Skeletal muscle cell (primary cell): ENCODE results near the gene CHST11.

Experiments used
- DNase-seq: peaks from one replicate; pipeline ENCODE4 v3.0.0-alpha.2; 2010; ENCODE audit warnings: low read depth
- H3K4me3 ChIP-seq: 2 replicates; pipeline ENCODE4 v1.5.1; 2011; ENCODE audit warnings: low read depth, mild to moderate bottlenecking, control low read depth, low read length, moderate library complexity

The CHST11 gene

DNA sequence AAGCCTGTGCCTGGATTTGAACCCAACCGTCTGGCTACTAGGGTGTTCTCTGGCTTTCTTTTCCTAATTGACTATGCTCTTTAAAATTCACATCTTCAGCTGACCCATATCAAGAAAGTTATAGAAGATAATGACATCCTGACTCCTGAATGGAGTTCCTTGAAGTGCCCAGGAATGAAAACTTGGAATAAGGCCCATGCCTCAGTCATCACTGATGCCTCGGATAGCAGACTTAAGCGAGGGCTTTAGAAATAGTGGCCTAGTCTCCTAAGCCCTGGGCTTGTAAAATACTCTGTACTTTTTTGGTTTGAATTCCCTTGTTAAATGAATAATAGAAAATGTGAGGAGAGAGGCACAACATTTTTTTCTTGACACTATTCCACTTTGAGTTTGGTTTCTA, 39.0 kb downstream of the CHST11 start:
- no peak for DNase-seq
- no peak overlapping the region for H3K4me3 ChIP-seq

DNA sequence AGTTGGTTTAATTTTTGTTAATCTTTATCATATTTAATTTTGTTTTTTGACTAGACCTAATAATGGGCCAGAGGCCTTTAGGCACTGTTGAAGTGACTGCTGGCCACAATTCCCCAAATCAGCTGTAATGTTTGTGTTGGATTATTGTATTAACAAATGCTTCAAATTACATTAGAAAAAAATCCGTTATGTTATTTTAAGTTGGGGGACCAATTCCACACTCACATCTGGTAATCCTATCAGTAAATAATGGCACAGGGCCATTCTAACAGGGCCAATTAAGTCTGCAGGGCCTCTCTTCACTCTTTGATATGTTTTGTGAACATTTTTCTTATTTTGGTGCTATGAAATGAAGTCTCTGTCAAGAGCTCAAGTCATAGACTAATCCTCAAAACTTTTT, 39.6 kb downstream of the CHST11 start:
- no peak for DNase-seq
- H3K4me3 ChIP-seq: no peak overlapping the region

DNA sequence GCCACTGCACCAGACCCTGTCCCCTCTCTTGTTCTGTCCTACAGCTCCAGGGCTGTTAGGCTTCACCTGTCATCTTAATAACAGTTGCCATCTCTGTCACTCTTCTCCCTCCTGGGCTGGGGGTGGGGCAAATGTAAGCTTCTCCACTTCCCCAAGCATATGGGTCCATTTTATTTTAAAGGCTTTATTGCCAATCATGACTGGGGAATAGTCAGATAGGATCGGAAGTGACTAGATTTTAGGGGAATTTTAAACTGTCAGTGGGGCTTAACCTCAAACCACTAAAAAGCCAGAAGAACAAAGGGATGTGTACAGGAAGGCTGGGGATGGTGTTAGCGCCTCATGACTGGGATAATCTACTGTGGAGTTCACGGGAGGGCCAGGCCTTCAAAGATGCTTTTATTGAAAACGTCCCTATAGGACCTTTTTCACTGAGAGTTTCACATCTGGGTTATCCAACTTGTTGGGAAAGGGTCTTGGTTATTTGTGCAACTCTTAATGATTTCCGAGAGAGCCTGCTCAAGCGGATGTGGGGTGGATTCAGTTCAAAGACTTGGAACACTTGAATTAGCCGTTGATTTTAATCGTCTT, 41.6 kb downstream of the CHST11 start:
- DNase-seq: peak; percentile 9

DNA sequence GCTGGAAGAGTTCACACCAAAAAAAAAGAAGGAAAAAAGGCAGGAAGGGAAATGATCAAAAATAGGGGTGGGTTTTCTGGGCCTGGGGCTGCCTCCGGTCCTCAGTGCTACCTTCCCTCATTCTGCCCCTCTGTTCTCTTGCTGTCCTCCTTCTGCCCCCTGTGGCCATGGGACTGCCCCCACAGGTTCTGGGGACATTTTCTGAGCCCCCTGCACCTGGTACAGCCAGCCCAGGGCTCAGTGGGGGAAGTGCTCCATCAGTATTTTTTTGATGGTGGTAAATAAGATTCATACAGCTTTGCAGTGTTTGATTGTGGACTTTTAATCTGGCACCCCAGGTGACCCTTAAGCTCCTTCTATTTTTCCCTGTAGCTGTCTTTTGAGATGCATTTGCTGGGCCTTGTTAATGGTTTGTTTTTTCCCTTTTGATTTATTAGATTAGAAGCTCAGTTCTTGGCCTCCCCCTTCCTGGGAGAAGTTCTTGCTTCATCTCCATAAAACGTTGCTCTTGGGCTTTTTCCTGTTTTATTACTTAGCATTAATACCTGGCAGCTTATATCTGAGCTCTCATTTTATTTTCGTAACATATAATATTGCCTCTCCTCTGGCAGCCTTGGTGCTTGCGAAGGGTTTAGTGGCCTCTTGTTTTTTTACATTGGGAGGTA, 43.1 kb downstream of the CHST11 start:
- no peak for DNase-seq
- no peak overlapping the region for H3K4me3 ChIP-seq

More for the DNA sequence above, 41.6 kb downstream of the CHST11 start:
- no peak overlapping the region for H3K4me3 ChIP-seq

DNA sequence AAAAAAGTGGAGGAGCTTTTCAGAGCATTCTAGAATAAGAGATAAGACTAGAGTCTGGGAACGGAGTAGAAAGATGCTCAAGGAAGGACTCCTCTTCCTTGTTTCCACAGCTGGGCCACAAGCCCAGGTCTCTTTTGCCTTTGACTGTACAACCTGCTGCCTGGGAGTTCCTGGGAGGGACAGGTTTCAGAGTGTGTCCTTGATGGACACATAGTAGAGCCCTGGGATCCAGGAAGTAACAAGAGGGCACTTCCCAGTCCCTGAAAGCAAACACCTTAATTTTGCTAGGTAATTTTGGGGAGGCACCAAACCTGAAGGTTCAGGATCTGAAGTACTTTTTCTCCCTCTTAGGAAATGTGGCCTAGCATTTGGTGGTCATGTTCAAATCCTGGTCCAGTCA, 44.4 kb downstream of the CHST11 start:
- no peak overlapping the region for H3K4me3 ChIP-seq
- no peak for DNase-seq

DNA sequence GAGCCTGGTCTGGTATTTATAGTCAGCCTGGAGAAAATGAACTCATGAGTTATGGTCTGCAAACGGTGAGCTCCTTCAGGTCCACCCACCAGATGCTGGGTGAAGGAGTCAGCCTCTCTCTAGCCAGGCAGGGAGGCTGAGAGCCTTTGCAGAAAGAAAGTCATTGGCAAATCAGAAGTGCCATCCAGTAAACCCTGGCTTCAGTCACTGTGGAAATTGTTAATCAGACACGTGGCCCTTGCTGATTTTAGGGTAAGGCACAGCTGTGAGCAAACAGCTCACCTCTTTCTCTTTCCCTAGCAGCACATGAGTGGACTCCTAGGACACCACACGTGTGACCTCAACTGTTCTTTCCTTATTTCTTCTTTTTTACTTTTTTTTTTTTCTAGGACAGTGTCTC, 44.9 kb downstream of the CHST11 start:
- DNase-seq: no peak
- no peak overlapping the region for H3K4me3 ChIP-seq

DNA sequence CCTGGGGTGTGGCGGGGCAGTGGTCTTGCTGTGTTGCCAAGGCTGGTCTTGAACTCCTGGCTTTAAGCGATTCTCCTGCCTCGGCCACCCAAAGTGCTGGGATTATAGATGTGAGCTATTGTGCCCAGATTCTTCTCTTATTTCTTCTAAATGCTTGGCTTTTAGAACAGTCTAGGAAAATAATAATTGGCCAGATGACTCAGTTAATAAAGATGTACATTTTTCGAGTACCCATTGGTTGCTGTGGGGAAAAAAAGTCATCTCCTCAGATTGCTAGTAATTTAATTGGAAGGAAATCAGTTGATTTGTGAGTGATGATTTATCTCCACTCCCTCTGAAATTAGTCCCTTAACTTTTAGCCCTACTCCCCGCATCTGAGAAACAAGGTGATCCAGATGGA, 45.5 kb downstream of the CHST11 start:
- DNase-seq: no peak
- H3K4me3 ChIP-seq: no peak overlapping the region

DNA sequence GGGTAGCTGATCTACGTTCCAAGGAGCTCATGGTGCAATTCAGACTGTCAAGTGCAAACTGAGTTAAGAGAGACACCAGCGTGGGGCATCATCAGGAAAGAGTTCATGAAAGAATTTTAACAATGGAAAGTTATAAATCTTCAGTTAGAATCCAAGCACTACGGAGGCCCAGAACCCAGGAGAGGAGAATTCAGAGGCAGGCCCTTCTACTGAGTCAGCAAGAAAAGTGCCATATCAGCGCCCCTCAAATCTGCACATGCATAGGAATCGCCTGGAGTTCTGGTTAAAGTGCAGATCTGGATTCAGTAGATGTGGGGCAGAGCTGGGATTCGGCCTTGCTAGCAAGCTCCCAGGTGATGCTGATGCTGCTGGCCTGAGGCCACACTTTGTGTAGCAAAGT, 45.9 kb downstream of the CHST11 start:
- no peak for DNase-seq
- no peak overlapping the region for H3K4me3 ChIP-seq

DNA sequence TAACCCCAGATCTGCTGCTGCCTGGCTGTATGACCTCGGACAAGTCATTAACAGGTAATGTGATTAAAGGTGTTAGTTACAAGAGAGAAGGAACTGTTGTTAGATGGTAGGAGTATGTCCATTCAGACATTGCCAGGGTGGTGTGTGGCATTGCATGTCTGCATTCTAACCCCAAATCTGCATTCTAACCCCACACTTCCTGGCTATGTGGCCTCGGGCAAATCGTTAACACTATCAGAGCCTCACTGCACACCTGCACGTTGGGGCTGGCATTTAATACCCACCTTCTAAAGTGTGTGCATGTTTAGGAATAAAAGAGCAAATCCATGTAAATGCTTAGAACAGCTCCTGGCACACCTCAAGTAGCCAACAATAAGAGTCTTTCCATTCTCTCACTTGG, 46.4 kb downstream of the CHST11 start:
- DNase-seq: no peak
- H3K4me3 ChIP-seq: no peak overlapping the region

DNA sequence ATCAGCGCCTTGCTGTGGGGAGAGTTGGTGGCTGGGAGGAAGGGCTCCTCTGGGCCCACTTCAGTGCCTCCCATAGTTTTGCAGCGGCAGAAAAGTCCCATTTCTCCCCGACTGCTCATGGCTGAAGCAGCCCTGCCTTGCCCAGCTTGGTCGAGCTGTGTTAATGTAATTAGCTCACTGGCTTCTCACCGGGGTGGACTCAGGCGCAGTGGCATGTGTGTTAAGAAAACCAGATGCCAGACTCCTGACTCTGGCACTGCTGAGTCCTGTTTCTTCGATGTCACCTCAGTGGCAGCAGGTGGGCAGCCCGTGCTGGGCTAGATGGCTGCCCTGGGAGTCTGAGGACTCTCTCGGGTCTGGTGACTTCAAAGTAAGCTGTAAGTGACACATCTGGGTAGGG, 47.4 kb downstream of the CHST11 start:
- no peak overlapping the region for H3K4me3 ChIP-seq
- DNase-seq: no peak

DNA sequence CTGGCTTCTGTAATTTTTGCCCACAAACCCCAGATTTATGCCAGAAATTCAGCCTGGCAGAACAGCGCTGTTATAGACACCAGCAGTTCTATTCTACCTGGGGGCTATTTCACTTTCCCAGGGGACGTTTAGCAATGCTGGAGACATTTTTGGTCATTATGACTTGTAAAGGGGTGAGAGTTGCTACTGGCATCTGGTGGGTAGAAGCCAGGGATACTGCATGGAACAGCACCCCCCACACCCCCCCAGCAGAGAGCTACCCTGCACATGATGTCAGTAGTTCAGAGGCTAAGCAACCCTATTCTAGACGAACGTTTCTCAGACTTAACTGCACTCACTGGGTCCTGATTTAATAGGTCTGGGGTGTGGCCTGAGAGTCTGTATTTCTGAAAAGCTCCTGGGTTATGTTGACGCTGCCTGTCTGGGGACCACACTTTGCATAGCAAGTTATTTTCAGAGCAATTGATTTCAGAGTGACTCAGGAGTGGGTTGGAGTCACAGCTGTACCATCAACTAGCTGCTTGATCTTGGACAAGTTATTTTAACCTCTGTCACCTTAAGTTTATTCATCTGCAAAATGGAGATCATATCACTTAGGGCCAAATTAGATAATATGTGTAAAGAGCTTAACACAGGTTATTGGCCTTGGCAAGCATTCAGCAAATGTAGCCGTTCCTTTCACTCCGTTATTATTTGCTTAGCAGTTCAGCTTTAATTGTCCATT, 48.5 kb downstream of the CHST11 start:
- no peak for DNase-seq
- no peak overlapping the region for H3K4me3 ChIP-seq

DNA sequence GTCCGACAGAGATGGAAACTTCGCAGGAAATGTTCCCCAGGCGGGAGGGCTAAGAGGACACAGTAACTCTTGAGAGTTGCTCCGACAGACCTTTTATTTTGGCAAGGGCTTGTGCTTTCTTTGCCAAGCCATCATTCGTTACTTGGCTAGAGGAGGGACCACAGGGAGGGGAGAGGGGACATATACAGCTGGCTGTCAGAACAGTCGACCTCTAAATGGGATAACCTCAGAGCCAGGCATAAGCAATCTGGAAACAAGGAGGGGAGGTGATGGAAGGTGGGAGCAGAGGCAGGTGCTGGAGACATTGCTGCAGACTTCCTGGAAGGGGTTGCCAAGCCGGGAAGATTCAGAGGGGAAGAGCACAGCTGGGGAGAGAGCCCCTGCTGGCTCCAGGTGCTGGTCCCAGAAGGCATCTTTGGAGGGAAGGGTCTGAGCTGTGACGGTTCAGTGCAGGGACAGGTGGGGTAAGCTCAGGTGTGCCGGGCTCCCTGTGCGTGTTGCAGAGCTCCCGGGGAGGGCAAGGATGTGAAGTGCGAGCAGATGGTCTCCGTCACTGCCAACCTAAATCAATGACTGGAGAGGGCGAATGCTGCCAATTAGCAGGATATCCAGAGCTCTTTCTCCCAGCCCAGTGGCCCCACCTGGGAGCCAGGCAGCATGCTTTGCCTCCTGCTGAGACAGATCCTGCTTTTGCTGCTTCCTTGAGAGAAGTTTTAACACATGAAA, 50.1 kb downstream of the CHST11 start:
- no peak for DNase-seq
- no peak overlapping the region for H3K4me3 ChIP-seq

DNA sequence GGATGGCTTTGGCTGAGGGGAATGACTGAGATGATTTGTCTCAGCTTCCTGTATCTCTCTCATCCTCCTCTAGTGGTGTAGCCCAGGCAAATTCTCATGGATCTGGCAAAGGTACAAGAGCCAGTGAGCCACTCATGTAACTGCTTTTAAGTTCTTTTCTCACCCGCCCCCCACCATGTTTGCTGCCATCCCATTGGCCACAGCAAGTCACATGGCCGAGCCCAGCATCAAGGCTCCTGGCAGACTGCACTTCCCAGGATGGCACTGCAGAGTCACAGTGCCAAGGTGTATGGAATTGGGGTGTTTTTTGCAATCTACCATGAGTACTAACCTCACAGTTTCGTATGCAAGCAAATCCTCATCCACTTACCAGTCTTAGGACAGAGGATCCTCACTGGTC, 50.9 kb downstream of the CHST11 start:
- no peak for DNase-seq
- no peak overlapping the region for H3K4me3 ChIP-seq

DNA sequence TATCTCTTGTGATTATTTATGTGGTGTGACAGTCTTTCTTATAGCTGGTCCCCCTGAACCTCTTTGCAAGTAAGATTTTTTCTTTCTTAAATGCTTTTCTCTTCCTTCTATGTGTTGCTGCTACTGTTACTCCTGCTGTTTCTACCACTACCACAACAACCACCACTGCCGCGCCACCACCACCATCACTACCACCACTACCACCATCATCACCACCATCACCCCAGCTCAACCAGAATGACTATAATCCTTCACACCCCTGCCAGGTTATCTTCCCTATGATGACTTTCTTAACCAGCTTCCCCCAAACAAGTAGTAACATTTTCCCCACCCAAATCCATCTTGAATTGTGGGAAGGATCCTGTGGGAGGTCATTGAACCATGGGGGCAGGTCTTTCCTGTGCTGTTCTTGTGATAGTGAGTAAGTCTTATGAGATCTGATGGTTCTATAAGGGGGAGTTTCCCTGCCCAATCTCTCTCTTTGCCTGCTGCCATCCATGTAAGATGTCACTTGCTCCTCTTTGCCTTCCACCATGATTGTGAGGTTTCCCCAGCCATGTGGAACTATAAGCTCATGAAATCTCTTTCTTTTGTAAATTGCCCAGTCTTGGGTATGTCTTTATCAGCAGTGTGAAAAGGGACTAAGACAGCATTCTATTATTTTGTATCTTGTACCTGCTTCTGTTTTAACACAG, 52.2 kb downstream of the CHST11 start:
- DNase-seq: no peak

DNA sequence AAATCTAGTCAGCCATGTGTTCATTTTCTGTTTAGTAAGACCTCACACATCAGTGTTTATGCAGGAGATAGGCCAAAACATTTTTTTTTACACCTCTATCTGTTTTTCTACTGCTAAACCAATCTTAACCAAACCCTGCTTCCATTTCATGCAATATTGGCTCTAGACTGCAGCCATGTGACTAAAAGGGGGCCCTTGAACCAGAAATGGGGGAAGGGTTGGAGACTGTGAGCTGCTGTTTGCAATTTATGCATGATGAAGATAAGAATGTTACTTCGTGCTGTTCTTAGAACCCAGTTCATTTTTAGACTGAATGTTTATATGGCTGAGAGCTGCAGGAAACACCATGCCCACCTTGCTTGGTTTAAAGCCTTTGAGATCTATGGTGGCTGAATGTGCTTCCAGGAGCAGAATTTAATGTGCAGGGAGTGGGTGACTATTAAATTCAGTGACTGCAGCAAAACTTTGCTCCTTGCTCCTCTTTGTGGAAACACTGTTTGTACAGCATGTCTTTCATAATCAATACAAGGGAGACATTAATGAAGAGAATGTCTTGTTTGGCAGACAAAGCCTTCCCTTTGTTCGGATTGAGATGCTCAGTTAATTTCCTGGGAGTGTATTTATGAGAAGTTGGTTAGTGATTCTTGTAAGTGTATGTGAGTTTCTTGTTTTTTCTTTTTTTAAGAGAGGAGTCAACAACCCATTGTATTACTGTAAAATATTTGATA, 53.6 kb downstream of the CHST11 start:
- H3K4me3 ChIP-seq: no peak overlapping the region
- DNase-seq: no peak

More for the DNA sequence above, 52.2 kb downstream of the CHST11 start:
- H3K4me3 ChIP-seq: no peak overlapping the region

DNA sequence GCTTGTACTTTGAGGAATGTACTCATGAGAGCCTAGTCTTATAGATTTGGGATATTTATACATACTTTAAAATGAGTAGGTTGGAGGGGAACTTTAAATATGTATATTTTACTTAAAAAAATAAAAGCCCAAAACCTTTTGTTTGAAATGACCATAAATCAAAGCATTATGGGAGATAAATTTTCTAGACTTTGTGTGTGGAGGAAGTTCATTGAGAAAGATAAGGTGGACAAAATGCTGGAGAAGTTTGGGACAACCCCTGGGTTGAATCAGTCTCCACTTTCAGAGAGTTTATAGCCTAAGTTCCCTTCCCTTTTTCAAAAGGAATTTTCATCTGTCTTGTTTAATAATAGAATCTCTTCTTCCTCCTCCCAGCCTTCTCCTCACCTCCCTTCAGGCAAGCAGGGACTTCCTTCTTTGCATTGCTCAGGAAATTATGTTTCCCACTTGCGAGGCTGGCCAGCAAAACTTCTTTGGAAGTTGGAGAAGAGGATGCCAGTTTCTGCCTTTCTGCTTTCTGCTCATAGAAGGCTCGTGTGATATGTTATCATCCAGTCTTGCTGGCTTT, 54.2 kb downstream of the CHST11 start:
- H3K4me3 ChIP-seq: no peak overlapping the region
- DNase-seq: no peak

DNA sequence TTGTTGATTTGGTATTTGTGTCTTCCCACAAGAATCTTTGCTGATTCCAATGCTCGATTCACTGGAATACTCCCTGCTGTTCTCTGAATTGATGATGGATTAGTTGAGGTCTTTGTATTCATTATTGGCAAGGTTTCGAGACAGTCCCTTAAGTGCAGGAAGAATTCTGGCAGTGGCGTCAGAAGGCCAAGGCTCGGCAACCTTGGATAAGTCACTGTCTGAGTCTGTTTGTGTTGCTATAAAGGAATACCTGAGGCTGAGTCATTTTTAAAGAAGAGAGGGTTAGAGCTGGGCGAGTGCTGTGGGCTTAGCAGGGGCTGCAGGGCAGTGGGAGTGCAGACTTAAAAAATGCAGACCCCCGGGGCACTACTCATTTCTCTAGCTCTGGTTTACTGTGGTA, 56.9 kb downstream of the CHST11 start:
- DNase-seq: no peak
- H3K4me3 ChIP-seq: no peak overlapping the region

DNA sequence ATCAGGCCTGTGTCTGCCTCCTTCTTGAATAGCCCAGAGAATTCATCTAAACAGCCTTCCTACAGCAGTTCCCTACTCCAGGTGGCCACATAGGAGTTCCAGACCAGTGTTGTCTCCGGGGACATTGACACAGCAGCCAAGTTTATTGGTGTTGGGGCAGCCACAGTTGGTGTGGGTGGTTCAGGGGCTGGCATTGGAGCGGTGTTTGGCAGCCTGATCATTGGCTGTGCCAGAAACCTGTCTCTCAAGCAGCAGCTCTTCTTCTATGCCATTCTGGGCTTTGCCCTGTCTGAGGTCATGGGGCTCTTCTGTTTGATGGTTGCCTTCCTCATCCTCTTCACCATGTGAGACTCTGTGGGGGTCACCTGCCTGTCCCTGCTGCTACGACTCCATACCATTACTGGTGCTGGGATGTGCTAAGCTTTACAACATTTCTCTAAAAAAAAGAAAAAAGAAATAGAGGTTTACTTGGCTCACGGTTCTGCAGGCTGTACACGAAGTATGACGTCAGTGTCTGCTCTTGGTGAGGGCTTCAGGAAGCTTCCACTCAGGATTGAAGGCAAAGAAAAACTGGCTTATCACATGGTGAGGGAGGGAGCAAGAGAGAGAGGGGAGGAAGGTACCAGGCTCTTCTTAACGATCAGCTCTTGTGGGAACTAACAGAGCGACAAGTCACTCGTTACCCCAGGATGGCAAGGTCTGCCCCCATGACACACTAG, 57.5 kb downstream of the CHST11 start:
- DNase-seq: no peak
- no peak overlapping the region for H3K4me3 ChIP-seq
